Measurements from ENCODE around the gene SBNO2.

DNA sequence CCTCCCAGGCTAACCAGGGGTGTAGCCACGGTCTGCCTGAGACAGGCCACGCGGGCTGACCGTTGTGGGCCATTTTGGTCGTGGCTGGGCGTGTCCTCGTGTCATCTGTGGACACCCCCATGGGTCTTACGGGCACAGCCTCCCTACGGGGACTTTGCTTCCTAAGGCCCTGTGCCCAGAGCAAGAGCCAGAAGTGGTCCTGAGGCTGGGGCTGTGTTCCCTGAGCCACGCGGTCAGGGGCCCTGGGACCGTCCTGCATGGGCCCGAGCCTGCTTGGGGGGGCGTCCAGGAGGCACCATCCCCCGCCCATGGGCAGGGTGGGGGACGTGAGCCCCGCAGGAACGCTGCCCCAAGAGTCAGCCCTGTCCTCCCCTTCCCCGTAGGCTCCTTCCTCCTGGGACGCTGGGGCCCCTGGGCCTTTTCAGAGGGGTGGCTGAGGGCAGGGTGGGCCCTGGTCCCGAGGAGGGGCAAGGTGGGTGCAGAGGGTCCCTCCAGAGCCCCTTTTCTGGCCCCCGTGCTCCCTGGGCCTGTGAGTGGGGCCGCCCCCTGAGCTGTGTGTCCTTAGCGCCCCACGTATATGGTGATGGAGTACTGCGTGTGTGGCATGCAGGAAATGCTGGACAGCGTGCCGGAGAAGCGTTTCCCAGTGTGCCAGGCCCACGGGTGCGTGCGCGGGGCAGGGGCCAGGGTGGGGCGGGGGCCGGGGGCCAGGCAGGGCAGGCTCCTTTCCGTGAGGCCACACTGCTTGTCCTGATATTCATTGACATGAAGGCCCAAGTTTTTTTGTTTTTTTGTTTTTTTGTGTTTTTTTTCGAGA is 44.9 kb upstream of the SBNO2 start:
- TF ChIP-seq POLR2A (IDR thresholded peaks at IDR 0.05), result no peak
- TF ChIP-seq, protein P1, sequence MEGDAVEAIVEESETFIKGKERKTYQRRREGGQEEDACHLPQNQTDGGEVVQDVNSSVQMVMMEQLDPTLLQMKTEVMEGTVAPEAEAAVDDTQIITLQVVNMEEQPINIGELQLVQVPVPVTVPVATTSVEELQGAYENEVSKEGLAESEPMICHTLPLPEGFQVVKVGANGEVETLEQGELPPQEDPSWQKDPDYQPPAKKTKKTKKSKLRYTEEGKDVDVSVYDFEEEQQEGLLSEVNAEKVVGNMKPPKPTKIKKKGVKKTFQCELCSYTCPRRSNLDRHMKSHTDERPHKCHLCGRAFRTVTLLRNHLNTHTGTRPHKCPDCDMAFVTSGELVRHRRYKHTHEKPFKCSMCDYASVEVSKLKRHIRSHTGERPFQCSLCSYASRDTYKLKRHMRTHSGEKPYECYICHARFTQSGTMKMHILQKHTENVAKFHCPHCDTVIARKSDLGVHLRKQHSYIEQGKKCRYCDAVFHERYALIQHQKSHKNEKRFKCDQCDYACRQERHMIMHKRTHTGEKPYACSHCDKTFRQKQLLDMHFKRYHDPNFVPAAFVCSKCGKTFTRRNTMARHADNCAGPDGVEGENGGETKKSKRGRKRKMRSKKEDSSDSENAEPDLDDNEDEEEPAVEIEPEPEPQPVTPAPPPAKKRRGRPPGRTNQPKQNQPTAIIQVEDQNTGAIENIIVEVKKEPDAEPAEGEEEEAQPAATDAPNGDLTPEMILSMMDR (IDR thresholded peaks at IDR 0.05), result no peak
